Natural killer cell treated with Interleukin-12 subunit alpha and Interleukin-12 subunit beta and Interleukin-15 and Interleukin-18, amount 100 ng/mL, for 72 hours (primary cell): ENCODE measurements around the gene COQ3. TPM values are rescaled to one million over a fixed set of nuclear protein-coding genes. Genes with fewer than 3 reads are reported as not detected.
"Not testable (repeated sequence)": the region's sequence is repeated elsewhere in the genome, so short reads cannot be mapped to it uniquely, and the experiment has no call there.

Source experiments
- ATAC-seq, 2 donors: fragments of 150-1000 bp; cut with Tn5 transposase in 1 of 2; sonication (Bioruptor Pico), chemical (Tn5 transposase) in 1 of 2; 2 replicates each; pipeline ENCODE4 v1.10.0; 2021
- DNase-seq: peaks from one replicate; pipeline ENCODE4 v3.0.0; 2022; ENCODE audit warnings: low spot score
- H3K27ac Mint-ChIP-seq, 2 donors: 1 replicate in 1 of 2; 2 replicates in 1 of 2; pipeline ENCODE4 v1.8.0; 2022; ENCODE audit warnings: mixed read lengths in 2 of 2, mild to moderate bottlenecking in 1 of 2, moderate library complexity in 1 of 2
- H3K27me3 Mint-ChIP-seq, 2 donors: 1 replicate in 1 of 2; 2 replicates in 1 of 2; pipeline ENCODE4 v1.8.0; 2022; ENCODE audit warnings: mixed read lengths in 2 of 2
- H3K36me3 Mint-ChIP-seq: one replicate; pipeline ENCODE4 v1.8.0; 2022; ENCODE audit warnings: mixed read lengths
- H3K4me1 Mint-ChIP-seq, 2 donors: 1 replicate in 1 of 2; 2 replicates in 1 of 2; pipeline ENCODE4 v1.8.0; 2022; ENCODE audit warnings: low read depth in 2 of 2, mixed read lengths in 2 of 2, mild to moderate bottlenecking in 1 of 2
- H3K4me3 Mint-ChIP-seq: one replicate; pipeline ENCODE4 v1.8.0; 2022; ENCODE audit warnings: mixed read lengths
- H3K9me3 Mint-ChIP-seq: 2 replicates; pipeline ENCODE4 v1.8.0; 2022; ENCODE audit warnings: mixed read lengths
- total RNA-seq, 2 donors: library from RNA; stranded (reverse); gene quantifications; one replicate each; pipeline ENCODE4 v1.2.3, GENCODE V29; 2022

The COQ3 gene
- total RNA-seq, 2 donors from 2014 or later, result 7.9 to 12.5 TPM

GRCh38 chr6:99335298-99335697, 58.7 kb downstream of the COQ3 start:
- H3K9me3 Mint-ChIP-seq, H3K4me3 Mint-ChIP-seq, H3K36me3 Mint-ChIP-seq, H3K4me1 Mint-ChIP-seq, ATAC-seq, H3K27ac Mint-ChIP-seq, DNase-seq: not testable (repeated sequence)
- peaks cover 24 to 25% of the 10 kb centered on the region in 2 donors for H3K27me3 Mint-ChIP-seq

- ATAC-seq (peak; percentile 46 to 57), DNase-seq (no peak)
- Mint-ChIP-seq H3K36me3 (no peaks in the 10 kb centered on the region), H3K27ac (no peak overlapping the region), H3K27me3 (peaks cover 20 to 24% of the 10 kb centered on the region in 2 donors), H3K4me1 (no peaks in the 10 kb centered on the region), H3K4me3 (no peak overlapping the region), H3K9me3 (no peaks in the 10 kb centered on the region)
Measured at GRCh38 chr6:99334526-99335127, 59.4 kb downstream of the COQ3 start.

GRCh38 chr6:99333068-99333467, 60.9 kb downstream of the COQ3 start:
- no peak for DNase-seq
- H3K27me3 Mint-ChIP-seq, result peaks cover 7 to 14% of the 10 kb centered on the region in 2 donors
- H3K4me3 Mint-ChIP-seq, result no peak overlapping the region
- no peaks in the 10 kb centered on the region for H3K36me3 Mint-ChIP-seq
- no peaks in the 10 kb centered on the region for H3K9me3 Mint-ChIP-seq
- no peak for ATAC-seq
- no peaks in the 10 kb centered on the region for H3K4me1 Mint-ChIP-seq
- H3K27ac Mint-ChIP-seq, result no peak overlapping the region

- H3K9me3 Mint-ChIP-seq, result no peaks in the 10 kb centered on the region
- DNase-seq (no peak), ATAC-seq (no peak)
- H3K27ac Mint-ChIP-seq, result no peak overlapping the region
- peaks cover 0 to 11% of the 10 kb centered on the region in 2 donors for H3K27me3 Mint-ChIP-seq
- no peaks in the 10 kb centered on the region for H3K4me1 Mint-ChIP-seq
- H3K4me3 Mint-ChIP-seq, result no peak overlapping the region
- no peaks in the 10 kb centered on the region for H3K36me3 Mint-ChIP-seq
Measured at GRCh38 chr6:99331531-99331930, 62.5 kb downstream of the COQ3 start.

GRCh38 chr6:99330159-99330558, 63.8 kb downstream of the COQ3 start:
- H3K9me3 Mint-ChIP-seq, result no peaks in the 10 kb centered on the region
- peaks cover 0 to 12% of the 10 kb centered on the region in 2 donors for H3K27me3 Mint-ChIP-seq
- H3K36me3 Mint-ChIP-seq, result no peaks in the 10 kb centered on the region
- H3K27ac Mint-ChIP-seq, result no peak overlapping the region
- H3K4me3 Mint-ChIP-seq, result no peak overlapping the region
- DNase-seq (peak; percentile 80), ATAC-seq (peak; percentile 57 to 79)
- no peaks in the 10 kb centered on the region for H3K4me1 Mint-ChIP-seq

- no peaks in the 10 kb centered on the region for H3K36me3 Mint-ChIP-seq
- H3K27me3 Mint-ChIP-seq, result peaks cover 0 to 9% of the 10 kb centered on the region in 2 donors
- ATAC-seq (no peak), DNase-seq (no peak)
- no peaks in the 10 kb centered on the region for H3K9me3 Mint-ChIP-seq
- H3K4me1 Mint-ChIP-seq, result no peaks in the 10 kb centered on the region
- H3K4me3 Mint-ChIP-seq, result no peak overlapping the region
- no peak overlapping the region for H3K27ac Mint-ChIP-seq
Measured at GRCh38 chr6:99324996-99325395, 69.0 kb downstream of the COQ3 start.

Other genes starting within 250 kb of the COQ3 start
- not detected for gene FAXC, start 44.5 kb downstream of the COQ3 start, total RNA-seq
- 100 to 1,000 TPM; 105 to 113 TPM for gene PNISR, start 31.1 kb upstream of the COQ3 start, total RNA-seq
- gene USP45, start 121.2 kb upstream of the COQ3 start, total RNA-seq, result 10 to 100 TPM in 1 of 2 donors, 1 to 10 TPM in 1; 9.8 to 21.7 TPM
- gene CCNC, start 174.5 kb upstream of the COQ3 start, total RNA-seq, result 10 to 100 TPM; 44.2 to 45.5 TPM
- gene PRDM13, start 212.6 kb upstream of the COQ3 start, total RNA-seq, result not detected